ENCODE data around the gene TASL. TPM values are rescaled to one million over a fixed set of nuclear protein-coding genes. Genes with fewer than 3 reads are reported as not detected.

TASL gene
- total and polyA plus RNA-seq, 2 donors (not counting 3 experiments of a cell fraction or from before 2014, with no cell fraction given): not detected

DNA sequence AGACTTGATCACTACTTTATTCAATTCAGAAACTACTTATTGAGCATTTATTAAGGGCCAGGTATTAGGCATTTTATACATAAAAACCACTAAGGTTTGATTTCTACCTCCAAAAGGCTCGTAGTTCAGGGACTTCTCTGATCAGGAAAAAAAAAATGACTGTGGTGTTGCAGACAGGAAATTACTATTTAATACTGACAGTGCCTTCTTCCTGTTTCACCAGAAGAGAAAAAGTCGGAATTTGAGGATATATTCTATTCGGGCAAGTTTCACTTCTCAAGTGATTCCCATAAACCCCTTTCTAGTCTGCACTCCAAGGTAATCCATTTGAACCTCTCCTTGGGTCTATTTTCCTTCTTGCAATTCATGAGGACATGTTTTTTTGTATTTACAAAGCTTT, 15.3 kb upstream of the TASL start:
- no peaks in the 10 kb centered on the region for H3K9me3 ChIP-seq (replicated peaks; ENCODE audit: control insufficient read depth, insufficient read depth, low read length)
- no peak for DNase-seq (ENCODE audit: low read depth, low spot score)
- H3K79me2 ChIP-seq (ENCODE audit: control insufficient read depth, insufficient read depth, low read length): no peaks in the 10 kb centered on the region
- no peaks in the 10 kb centered on the region for H4K20me1 ChIP-seq (replicated peaks; ENCODE audit: control insufficient read depth, extremely low read depth, insufficient read depth, low read length)
- no peak overlapping the region for H2AFZ ChIP-seq (ENCODE audit: low read depth, low read length)
- no peak overlapping the region for H3K9ac ChIP-seq (replicated peaks; ENCODE audit: extremely low read depth, insufficient read depth, low read length)
- intact Hi-C loops (cut with micrococcal nuclease): no loop called here
- BruUV-seq (replicated peaks): no TSS peak
- no peaks in the 10 kb centered on the region for H3K9me1 ChIP-seq (replicated peaks; ENCODE audit: control insufficient read depth, extremely low read depth, insufficient read depth, low read length)
- no peaks in the 10 kb centered on the region for H3K36me3 ChIP-seq (ENCODE audit: control insufficient read depth in 2 of 2, extremely low read depth in 1 of 2, insufficient read depth in 2 of 2, low read length in 2 of 2)
- no peak for FAIRE-seq
- ChIA-PET POLR2A (no interaction called here), CTCF (no interaction called here)
- dilution Hi-C loops (cut with MboI; ENCODE audit: extremely low pct_ligation_motif_present, low sequenced_read_pairs): no loop called here
- H3K4me2 ChIP-seq (ENCODE audit: insufficient read depth, low read length): no peak overlapping the region
- TF ChIP-seq, protein P1, sequence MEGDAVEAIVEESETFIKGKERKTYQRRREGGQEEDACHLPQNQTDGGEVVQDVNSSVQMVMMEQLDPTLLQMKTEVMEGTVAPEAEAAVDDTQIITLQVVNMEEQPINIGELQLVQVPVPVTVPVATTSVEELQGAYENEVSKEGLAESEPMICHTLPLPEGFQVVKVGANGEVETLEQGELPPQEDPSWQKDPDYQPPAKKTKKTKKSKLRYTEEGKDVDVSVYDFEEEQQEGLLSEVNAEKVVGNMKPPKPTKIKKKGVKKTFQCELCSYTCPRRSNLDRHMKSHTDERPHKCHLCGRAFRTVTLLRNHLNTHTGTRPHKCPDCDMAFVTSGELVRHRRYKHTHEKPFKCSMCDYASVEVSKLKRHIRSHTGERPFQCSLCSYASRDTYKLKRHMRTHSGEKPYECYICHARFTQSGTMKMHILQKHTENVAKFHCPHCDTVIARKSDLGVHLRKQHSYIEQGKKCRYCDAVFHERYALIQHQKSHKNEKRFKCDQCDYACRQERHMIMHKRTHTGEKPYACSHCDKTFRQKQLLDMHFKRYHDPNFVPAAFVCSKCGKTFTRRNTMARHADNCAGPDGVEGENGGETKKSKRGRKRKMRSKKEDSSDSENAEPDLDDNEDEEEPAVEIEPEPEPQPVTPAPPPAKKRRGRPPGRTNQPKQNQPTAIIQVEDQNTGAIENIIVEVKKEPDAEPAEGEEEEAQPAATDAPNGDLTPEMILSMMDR (IDR thresholded peaks at IDR 0.05; ENCODE audit: extremely low read depth in 1 of 2, insufficient read depth in 1 of 2, low read depth in 1 of 2, low read length in 2 of 2): no peak
- TF ChIP-seq GATA2 (IDR thresholded peaks at IDR 0.05; ENCODE audit: insufficient read depth, insufficient read length, low read depth, low read length) (no peak), MAX (IDR thresholded peaks at IDR 0.05; ENCODE audit: insufficient read depth, insufficient read length) (no peak), FOS (IDR thresholded peaks at IDR 0.05; ENCODE audit: borderline replicate concordance, insufficient read depth, low read length) (no peak), EZH2 (IDR thresholded peaks at IDR 0.05; ENCODE audit: borderline replicate concordance, low read depth, low read length, severe bottlenecking) (no peak), POLR2AphosphoS5 (IDR thresholded peaks at IDR 0.05; ENCODE audit: insufficient read depth, low read depth, low read length) (no peak), POLR2A (IDR thresholded peaks at IDR 0.05; ENCODE audit: low read depth, low read length) (no peak), JUN (IDR thresholded peaks at IDR 0.05; ENCODE audit: borderline replicate concordance, insufficient read depth, insufficient read length, low read depth) (no peak), MYC (IDR thresholded peaks at IDR 0.05; ENCODE audit: low read depth, low read length) (no peak)
- no peaks in the 10 kb centered on the region for H3K27me3 ChIP-seq (ENCODE audit: control insufficient read depth in 2 of 2, insufficient read depth in 2 of 2, low read length in 2 of 2)
- no peak overlapping the region for H3K27ac ChIP-seq (ENCODE audit: insufficient read depth, low read depth, low read length)
- H3K4me3 ChIP-seq (replicated peaks in 1 of 3; ENCODE audit: insufficient read depth in 1 of 3, low read depth in 1 of 3, low read length in 3 of 3): no peak overlapping the region
- H3K4me1 ChIP-seq (ENCODE audit: control insufficient read depth, extremely low read depth, insufficient read depth, low read length): no peaks in the 10 kb centered on the region

All from endothelial cell of umbilical vein (primary cell).